ENCODE data around the gene IQSEC3. TPM values are rescaled to one million over a fixed set of nuclear protein-coding genes. Genes with fewer than 3 reads are reported as not detected.

IQSEC3 gene
- total and polyA plus RNA-seq, 2 of the 13 experiments (the other 11 are each of a cell fraction or from before 2014, with no cell fraction given), result not detected

- TF ChIP-seq NFKB2 (CRISPR knock-in tag; IDR thresholded peaks at IDR 0.05; ENCODE audit: borderline replicate concordance), result 0 out of 2 replicates have a peak, but pooled peaks have one; percentile 55
- TF ChIP-seq RFXANK (CRISPR knock-in tag; IDR thresholded peaks at IDR 0.05), result no peak
- TF ChIP-seq MTA3 (CRISPR knock-in tag; IDR thresholded peaks at IDR 0.05), result no peak
- no peak for TF ChIP-seq ZNF552 (CRISPR knock-in tag; IDR thresholded peaks at IDR 0.05; ENCODE audit: borderline replicate concordance)
- peak; percentile 23; the same call in 1 of the 2 replicates for TF ChIP-seq ARID3A (IDR thresholded peaks at IDR 0.05; ENCODE audit: low read depth, low read length)
- no peak for TF ChIP-seq ZNF354B (CRISPR knock-in tag; IDR thresholded peaks at IDR 0.05)
- no peak for TF ChIP-seq CHD2 (IDR thresholded peaks at IDR 0.05; ENCODE audit: low read depth, low read length)
- no peak for TF ChIP-seq ZSCAN9 (CRISPR knock-in tag; IDR thresholded peaks at IDR 0.05; ENCODE audit: borderline replicate concordance)
- no peak for TF ChIP-seq HMG20A (CRISPR knock-in tag; IDR thresholded peaks at IDR 0.05; ENCODE audit: borderline replicate concordance)
- no peak for TF ChIP-seq GATA4 (IDR thresholded peaks at IDR 0.05; ENCODE audit: borderline replicate concordance, low read depth)
- TF ChIP-seq ZNF644 (CRISPR knock-in tag; IDR thresholded peaks at IDR 0.05; ENCODE audit: low read depth), result 0 out of 2 replicates have a peak, but pooled peaks have one; percentile 17
- TF ChIP-seq THAP9 (CRISPR knock-in tag; IDR thresholded peaks at IDR 0.05; ENCODE audit: borderline replicate concordance), result no peak
- no peak for TF ChIP-seq ZKSCAN1 (IDR thresholded peaks at IDR 0.05; ENCODE audit: low read length)
- no peak for TF ChIP-seq ZNF841 (CRISPR knock-in tag; IDR thresholded peaks at IDR 0.05; ENCODE audit: borderline replicate concordance)
- peak; percentile 56; the same call in 1 of the 2 replicates for TF ChIP-seq MYC (CRISPR knock-in tag; IDR thresholded peaks at IDR 0.05; ENCODE audit: borderline replicate concordance)
- TF ChIP-seq CBX2 (IDR thresholded peaks at IDR 0.05; ENCODE audit: low read depth, low read length), result no peak
- TF ChIP-seq CBX2 (CRISPR knock-in tag; IDR thresholded peaks at IDR 0.05; ENCODE audit: low read depth), result no peak
- no peak for TF ChIP-seq EZH2 (conservative IDR thresholded peaks at IDR 0.05; ENCODE audit: low read depth, low read length)
- peak; percentile 47; the same call in 1 of the 2 replicates for TF ChIP-seq GABPB1 (CRISPR knock-in tag; IDR thresholded peaks at IDR 0.05)
- no peak for TF ChIP-seq ZBTB7B (CRISPR knock-in tag; IDR thresholded peaks at IDR 0.05)
- TF ChIP-seq SOX13 (IDR thresholded peaks at IDR 0.05), result no peak
- TF ChIP-seq SOX13 (CRISPR knock-in tag; conservative IDR thresholded peaks at IDR 0.05 in 1 of 2, IDR thresholded peaks at IDR 0.05 in 1 of 2), result 0 out of 4 replicates have a peak, but pooled peaks of 1 of the 2 experiments have one; percentile 23
- no peak for TF ChIP-seq TIGD3 (CRISPR knock-in tag; IDR thresholded peaks at IDR 0.05; ENCODE audit: borderline replicate concordance)
- peak; percentile 26; the same call in 1 of the 2 replicates for TF ChIP-seq CBX5 (CRISPR knock-in tag; IDR thresholded peaks at IDR 0.05; ENCODE audit: borderline replicate concordance)
- no peak for TF ChIP-seq TFAP4 (IDR thresholded peaks at IDR 0.05; ENCODE audit: borderline replicate concordance, low read depth)
- TF ChIP-seq NFKBIZ (CRISPR knock-in tag; IDR thresholded peaks at IDR 0.05), result no peak
Measured at GRCh38 chr12:153080-153746, 86.6 kb downstream of the IQSEC3 start (continued).
